K562 (cell line): ENCODE measurements around the gene FAM50A. TPM values are rescaled to one million over a fixed set of nuclear protein-coding genes. Genes with fewer than 3 reads are reported as not detected.
A peak's percentile ranks its signal among the peaks of the same experiment; 100 is the strongest.

Source experiments
- ATAC-seq: fragments of 200-7000 bp; cut with Tn5 transposase; 3 replicates; pipeline ENCODE4 v1.9.1; 2020; ENCODE audit warnings: moderate library complexity
- BruUV-seq: library from RNA; stranded (reverse); fragments of 400-500 nt; replicated peaks from 2 replicates; lab custom pipeline; 2021; lab: Mats Ljungman, UMichigan
- CTCF ChIA-PET: fragments of 300-600 bp; formaldehyde crosslinking; extraction: SDS; loops from one replicate; lab custom pipeline; 2021; ENCODE audit warnings: low intra/inter-chr PET ratio; lab: Yijun Ruan, JAX
- POLR2A ChIA-PET: fragments of 300-600, 350-650 bp; sonication (Branson Sonifier 250); formaldehyde crosslinking; extraction: SDS; loops from one replicate; lab custom pipeline; 2021; ENCODE audit warnings: antibody characterized with exemption, inconsistent platforms; lab: Yijun Ruan, JAX
- DNase-seq, 4 experiments: peaks; one replicate each; pipeline versions ENCODE4 v3.0.0 to v3.0.0-alpha.2; 2011 to 2018; ENCODE audit warnings: low spot score in 3 of 4, mixed read lengths in 3 of 4; ENCODE audit errors: extremely low read depth in 1 of 4
- FAIRE-seq: peaks from 2 replicates; lab custom pipeline; 2011; peaks lifted over from hg19 to GRCh38; lab: Jason Lieb, UNC
- H2AFZ ChIP-seq: 2 replicates; pipeline ENCODE4 v1.6.0; 2011; ENCODE audit warnings: low read depth, low read length, control low read depth, inconsistent platforms
- H3K27ac ChIP-seq: fragments of 200-600 bp; 3 replicates; pipeline ENCODE4 v1.8.0; 2011; ENCODE audit warnings: low read depth, mild to moderate bottlenecking, control low read depth, inconsistent platforms, low read length, moderate library complexity, mixed read lengths; ENCODE audit errors: extremely low read depth
- H3K27me3 ChIP-seq, 2 experiments: fragments of 300-600 bp in 1 of 2; 2 replicates in 1 of 2; 3 replicates in 1 of 2; pipeline versions ENCODE4 v1.6.0 to v1.8.0; 2011; ENCODE audit warnings: inconsistent platforms in 2 of 2, low read length in 2 of 2, mild to moderate bottlenecking in 1 of 2, mixed read lengths in 1 of 2, moderate library complexity in 1 of 2; ENCODE audit not compliant: control insufficient read depth in 2 of 2, insufficient read depth in 2 of 2
- H3K36me3 ChIP-seq: fragments of 300-600 bp; 3 replicates; pipeline ENCODE4 v1.8.0; 2011; ENCODE audit warnings: mild to moderate bottlenecking, low read length, inconsistent platforms; ENCODE audit not compliant: control insufficient read depth, insufficient read depth
- H3K4me1 ChIP-seq, 2 experiments: fragments of 200-600 bp in 1 of 2; replicated peaks in 1 of 2; 2 replicates in 1 of 2; 3 replicates in 1 of 2; pipeline versions ENCODE4 v1.5.1 to v1.8.0; 2011; ENCODE audit warnings: inconsistent platforms in 2 of 2, low read length in 2 of 2, mild to moderate bottlenecking in 1 of 2, mixed read lengths in 1 of 2, moderate library complexity in 1 of 2; ENCODE audit not compliant: control insufficient read depth in 2 of 2, insufficient read depth in 2 of 2
- H3K4me2 ChIP-seq: 2 replicates; pipeline ENCODE4 v1.6.1; 2011; ENCODE audit warnings: low read length, control low read depth, inconsistent platforms, mixed read lengths; ENCODE audit not compliant: insufficient read depth
- H3K4me3 ChIP-seq: fragments of 200-600 bp; sonication (generic), shearing (Covaris generic); 2 replicates; pipeline ENCODE4 v1.5.1; 2016; ENCODE audit warnings: control low read depth, inconsistent platforms
- H3K79me2 ChIP-seq: fragments of 200-600 bp; 3 replicates; pipeline ENCODE4 v1.8.0; 2011; ENCODE audit warnings: low read length, inconsistent platforms; ENCODE audit not compliant: control insufficient read depth, insufficient read depth
- H3K9ac ChIP-seq, 2 experiments: 2 replicates each; pipeline versions ENCODE4 v1.6.0 to v1.6.1; 2011; ENCODE audit warnings: low read depth in 2 of 2, low read length in 2 of 2, control low read depth in 1 of 2, inconsistent platforms in 1 of 2, mild to moderate bottlenecking in 1 of 2, mixed read lengths in 1 of 2; ENCODE audit not compliant: insufficient read depth in 1 of 2
- H3K9me1 ChIP-seq: one replicate; pipeline ENCODE4 v1.6.0; 2011; ENCODE audit warnings: inconsistent platforms, mild to moderate bottlenecking, low read length, moderate library complexity; ENCODE audit not compliant: control insufficient read depth, insufficient read depth
- H3K9me3 ChIP-seq: replicated peaks from 2 replicates; pipeline ENCODE4 v1.5.1; 2011; ENCODE audit warnings: low read depth, low read length, inconsistent platforms; ENCODE audit not compliant: control insufficient read depth, insufficient read depth
- H4K20me1 ChIP-seq: replicated peaks from 2 replicates; pipeline ENCODE4 v1.6.1; 2011; ENCODE audit warnings: low read length, inconsistent platforms, mixed read lengths; ENCODE audit not compliant: control insufficient read depth, insufficient read depth
- OTX1 ChIP-seq: fragments of 450-650 bp; formaldehyde crosslinking; IDR thresholded peaks from 2 replicates; pipeline ENCODE4 v1.4.0; 2022; ENCODE audit warnings: mild to moderate bottlenecking
- SPI1 ChIP-seq: IDR thresholded peaks from 2 replicates; pipeline ENCODE4 v1.6.1; 2011; ENCODE audit warnings: low read depth, low read length, control low read depth, borderline replicate concordance
- ZNF311 ChIP-seq: fragments of 250-450 bp; sonication (Bioruptor Pico); IDR thresholded peaks from 2 replicates; pipeline ENCODE4 v1.4.0; 2020; ENCODE audit warnings: mild to moderate bottlenecking, moderate library complexity
- ZNF384 ChIP-seq: IDR thresholded peaks from 2 replicates; pipeline ENCODE4 v1.6.1; 2012; ENCODE audit warnings: low read depth, low read length, improper control_type of control experiment
- WGBS: fragments of 100-300 bp; shearing (Covaris generic); methylation state at CpG from one replicate; pipeline ENCODE4 v1.1.6; 2016; ENCODE audit warnings: low coverage, mixed read lengths; ENCODE audit not compliant: insufficient coverage; ENCODE audit errors: missing lambda C conversion rate; 5-methylcytosine and 5-hydroxymethylcytosine counted together
- in situ Hi-C: fragments of 300-500 bp; cut with MboI; formaldehyde crosslinking; loops from 4 replicates; pipeline ENCODE4 v1.15.0; 2018; ENCODE audit warnings: inconsistent platforms, mixed read lengths
- intact Hi-C: fragments of 100-400 bp; cut with micrococcal nuclease; formaldehyde crosslinking; loops from 2 replicates; pipeline ENCODE4 v1.14.2; 2022
- polyA plus RNA-seq, 8 experiments: library from polyadenylated mRNA; depleted of rRNA in 4 of 8; stranded (reverse) in 5 of 8; unstranded in 3 of 8; fragments of >200 nt; fragmentation: Nextera tagmentation in 2 of 8; fragmentation: Illumina TruSeq in 1 of 8; extraction: Ambion mirVana in 2 of 8; extraction: Trizol in 1 of 8; gene quantifications; 2 replicates each; pipeline versions ENCODE4 v1.2.1 to v1.2.3, GENCODE V29; 2011 to 2014; ENCODE audit warnings: inconsistent platforms in 1 of 8, missing spikeins in 1 of 8
- total RNA-seq, 7 experiments: library from RNA; depleted of rRNA in 6 of 7; stranded (reverse); fragments of >200 nt in 6 of 7; fragmentation: Illumina TruSeq in 2 of 7; extraction: Trizol in 2 of 7; gene quantifications; 2 replicates each; pipeline versions ENCODE4 v1.2.1 to v1.2.3, GENCODE V29; 2011 to 2021; ENCODE audit warnings: low replicate concordance in 1 of 7

FAM50A gene
- total and polyA plus RNA-seq, 9 of the 15 experiments (the other 6 are each of a cell fraction or from before 2014, with no cell fraction given): 4.4 to 114 (median 67.3) TPM

GRCh38 chrX:154420402-154420756, 23.6 kb upstream of the FAM50A start:
- H3K79me2 ChIP-seq: no peaks in the 10 kb centered on the region
- H4K20me1 ChIP-seq: no peaks in the 10 kb centered on the region
- H3K4me3 ChIP-seq: no peak overlapping the region
- intact Hi-C loops: no loop called here
- no peak overlapping the region for H3K27ac ChIP-seq
- no peaks in the 10 kb centered on the region for H3K27me3 ChIP-seq
- ATAC-seq (no peak), FAIRE-seq (no peak), DNase-seq (no peak)
- H2AFZ ChIP-seq: no peak overlapping the region
- TF ChIP-seq ZNF311: no peak
- BruUV-seq: no TSS peak
- no peaks in the 10 kb centered on the region for H3K36me3 ChIP-seq
- H3K9me3 ChIP-seq: no peaks in the 10 kb centered on the region
- H3K9ac ChIP-seq: peak overlapping the region in 1 of 2 experiments; percentile 74; a peak in 2 of 4 replicates
- H3K4me2 ChIP-seq: no peak overlapping the region
- in situ Hi-C loops: no loop called here
- H3K9me1 ChIP-seq: no peaks in the 10 kb centered on the region
- WGBS: 94% methylated on average over 2 of the region's 10 CpGs
- H3K4me1 ChIP-seq: peaks cover 0 to 20% of the 10 kb centered on the region in 2 experiments; a peak in 2 of 5 replicates
- ChIA-PET CTCF (no interaction called here), POLR2A (interaction anchor here (0.6 to 2.5 kb wide), 5 partner anchors 9 to 94 kb away, joined by 3 to 10 read pairs (median 6); no protein-coding TSS in a partner anchor)

- Histone ChIP-seq H3K27me3 (no peaks in the 10 kb centered on the region), H3K9me3 (no peaks in the 10 kb centered on the region), H4K20me1 (no peaks in the 10 kb centered on the region), H3K9me1 (no peaks in the 10 kb centered on the region), H2AFZ (0 out of 2 replicates have a peak overlapping the region, but pooled peaks have one; percentile 35), H3K27ac (peak overlapping the region; percentile 21; the same call in 2 of the 3 replicates), H3K36me3 (peaks cover 18% of the 10 kb centered on the region; the same call in 2 of the 3 replicates), H3K4me1 (peaks cover 27 to 42% of the 10 kb centered on the region in 2 experiments; a peak in 4 of 5 replicates), H3K79me2 (peaks cover 35% of the 10 kb centered on the region), H3K9ac (peak overlapping the region in 1 of 2 experiments; percentile 19; a peak in 1 of 4 replicates), H3K4me3 (no peak overlapping the region), H3K4me2 (peak overlapping the region; percentile 20; the same call in 1 of the 2 replicates)
- in situ Hi-C loops: no loop called here
- TF ChIP-seq OTX1 (no peak), ZNF384 (peak; percentile 30), SPI1 (peak; percentile 78)
- WGBS: 78% methylated on average over 4 of the region's 13 CpGs
- FAIRE-seq: no peak
- CTCF ChIA-PET: interaction anchor here (1.1 kb wide), 1 partner anchor 106 kb away, joined by 4 read pairs; no protein-coding TSS in a partner anchor
- no peak for ATAC-seq
- intact Hi-C loops: loop anchor here (5.0 kb wide), 2 partner anchors 50 to 100 kb away; partner anchors contain the start of gene LAGE3
- BruUV-seq: no TSS peak
- no peak for DNase-seq
- POLR2A ChIA-PET: interaction anchor here (0.7 to 2.1 kb wide), 5 partner anchors 11 to 63 kb away, joined by 3 to 26 read pairs (median 4); partner anchors contain the start of genes RPL10 and SLC10A3
These were observed 16.8 kb upstream of the FAM50A start for GRCh38 chrX:154426916-154427770.
